HEK293T (cell line): ENCODE results near the gene TMEM183A.

Experiments
- CTCF ChIA-PET: fragments of 350-600 bp; formaldehyde crosslinking; extraction: SDS; loops from one replicate; lab custom pipeline; 2021; ENCODE audit warnings: antibody characterized with exemption, inconsistent platforms; lab: Yijun Ruan, JAX
- POLR2A ChIA-PET: fragments of 350-600 bp; formaldehyde crosslinking; extraction: SDS; loops from one replicate; lab custom pipeline; 2020; ENCODE audit warnings: antibody characterized with exemption, inconsistent platforms; lab: Yijun Ruan, JAX
- DNase-seq: peaks from one replicate; pipeline ENCODE4 v3.0.0; 2012; ENCODE audit warnings: mixed read lengths; ENCODE audit errors: extremely low spot score
- ARNT ChIP-seq: fragments of 450-650 bp; IDR thresholded peaks from 2 replicates; pipeline ENCODE4 v1.6.1; 2017; ENCODE audit warnings: mild to moderate bottlenecking
- BHLHE40 ChIP-seq: fragments of 450-650 bp; IDR thresholded peaks from 2 replicates; pipeline ENCODE4 v1.6.1; 2016; ENCODE audit warnings: mild to moderate bottlenecking, moderate library complexity, borderline replicate concordance
- CTBP1 ChIP-seq: fragments of 450-650 bp; IDR thresholded peaks from 2 replicates; pipeline ENCODE4 v1.6.1; 2016; ENCODE audit warnings: borderline replicate concordance
- ELF4 ChIP-seq: fragments of 450-650 bp; IDR thresholded peaks from 2 replicates; pipeline ENCODE4 v1.6.1; 2017; ENCODE audit warnings: antibody characterized with exemption
- FOXA1 ChIP-seq: fragments of 450-650 bp; IDR thresholded peaks from 2 replicates; pipeline ENCODE4 v1.6.1; 2016; ENCODE audit warnings: mild to moderate bottlenecking
- FOXK2 ChIP-seq: fragments of 450-650 bp; IDR thresholded peaks from 2 replicates; pipeline ENCODE4 v1.6.1; 2016; ENCODE audit warnings: mild to moderate bottlenecking
- FOXM1 ChIP-seq: fragments of 450-650 bp; IDR thresholded peaks from 2 replicates; pipeline ENCODE4 v1.6.1; 2017; ENCODE audit warnings: mild to moderate bottlenecking, borderline replicate concordance
- HDGF ChIP-seq: fragments of 450-650 bp; IDR thresholded peaks from 2 replicates; pipeline ENCODE4 v1.6.1; 2017; ENCODE audit warnings: antibody characterized with exemption, borderline replicate concordance
- L3MBTL2 ChIP-seq: fragments of 450-650 bp; conservative IDR thresholded peaks from 2 replicates; pipeline ENCODE4 v1.6.1; 2016; ENCODE audit warnings: mild to moderate bottlenecking
- LEF1 ChIP-seq: fragments of 450-650 bp; IDR thresholded peaks from 2 replicates; pipeline ENCODE4 v1.6.1; 2017; ENCODE audit warnings: mild to moderate bottlenecking, borderline replicate concordance
- NFRKB ChIP-seq: fragments of 450-650 bp; IDR thresholded peaks from 2 replicates; pipeline ENCODE4 v1.6.1; 2016; ENCODE audit warnings: mild to moderate bottlenecking, moderate library complexity
- SP1 ChIP-seq: fragments of 450-650 bp; IDR thresholded peaks from 2 replicates; pipeline ENCODE4 v1.6.1; 2017
- SUZ12 ChIP-seq: fragments of 450-650 bp; IDR thresholded peaks from 2 replicates; pipeline ENCODE4 v1.6.1; 2016; ENCODE audit warnings: mild to moderate bottlenecking
- TARDBP ChIP-seq: fragments of 450-650 bp; IDR thresholded peaks from 2 replicates; pipeline ENCODE4 v1.6.1; 2016
- ZNF384 ChIP-seq: fragments of 450-650 bp; IDR thresholded peaks from 2 replicates; pipeline ENCODE4 v1.6.1; 2016
- TF ChIP-seq, protein P1 (sequence below): fragments of 450-650 bp; IDR thresholded peaks from 2 replicates; pipeline ENCODE4 v1.6.1; 2016

TMEM183A gene

GRCh38 chr1:203056012-203056411 lies 48.8 kb downstream of the TMEM183A start:
- ChIA-PET CTCF (interaction anchor here (1.0 to 4.3 kb wide), 3 partner anchors 9 to 16 kb away, joined by 3 to 25 read pairs (median 3); no protein-coding TSS in a partner anchor), POLR2A (no interaction called here)
- no peak for DNase-seq
- no peak for TF ChIP-seq L3MBTL2
- TF ChIP-seq BHLHE40 = no peak
- TF ChIP-seq CTBP1 = no peak
- TF ChIP-seq FOXK2 = no peak
- TF ChIP-seq NFRKB = no peak
- TF ChIP-seq ELF4 = no peak

- CTCF ChIA-PET = interaction anchor here (0.9 to 4.3 kb wide), 4 partner anchors 10 to 43 kb away, joined by 3 to 25 read pairs (median 3); no protein-coding TSS in a partner anchor
- TF ChIP-seq FOXM1 (no peak), ARNT (no peak), CTBP1 (no peak), NFRKB (no peak), ELF4 (no peak), HDGF (no peak), SP1 (no peak), FOXA1 (no peak), L3MBTL2 (no peak), LEF1 (no peak), FOXK2 (no peak), ZNF384 (no peak), BHLHE40 (no peak), TARDBP (no peak), SUZ12 (no peak)
- TF ChIP-seq, protein P1, sequence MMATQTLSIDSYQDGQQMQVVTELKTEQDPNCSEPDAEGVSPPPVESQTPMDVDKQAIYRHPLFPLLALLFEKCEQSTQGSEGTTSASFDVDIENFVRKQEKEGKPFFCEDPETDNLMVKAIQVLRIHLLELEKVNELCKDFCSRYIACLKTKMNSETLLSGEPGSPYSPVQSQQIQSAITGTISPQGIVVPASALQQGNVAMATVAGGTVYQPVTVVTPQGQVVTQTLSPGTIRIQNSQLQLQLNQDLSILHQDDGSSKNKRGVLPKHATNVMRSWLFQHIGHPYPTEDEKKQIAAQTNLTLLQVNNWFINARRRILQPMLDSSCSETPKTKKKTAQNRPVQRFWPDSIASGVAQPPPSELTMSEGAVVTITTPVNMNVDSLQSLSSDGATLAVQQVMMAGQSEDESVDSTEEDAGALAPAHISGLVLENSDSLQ = no peak
Observed at GRCh38 chr1:203056516-203056915, 49.3 kb downstream of the TMEM183A start.

DNA sequence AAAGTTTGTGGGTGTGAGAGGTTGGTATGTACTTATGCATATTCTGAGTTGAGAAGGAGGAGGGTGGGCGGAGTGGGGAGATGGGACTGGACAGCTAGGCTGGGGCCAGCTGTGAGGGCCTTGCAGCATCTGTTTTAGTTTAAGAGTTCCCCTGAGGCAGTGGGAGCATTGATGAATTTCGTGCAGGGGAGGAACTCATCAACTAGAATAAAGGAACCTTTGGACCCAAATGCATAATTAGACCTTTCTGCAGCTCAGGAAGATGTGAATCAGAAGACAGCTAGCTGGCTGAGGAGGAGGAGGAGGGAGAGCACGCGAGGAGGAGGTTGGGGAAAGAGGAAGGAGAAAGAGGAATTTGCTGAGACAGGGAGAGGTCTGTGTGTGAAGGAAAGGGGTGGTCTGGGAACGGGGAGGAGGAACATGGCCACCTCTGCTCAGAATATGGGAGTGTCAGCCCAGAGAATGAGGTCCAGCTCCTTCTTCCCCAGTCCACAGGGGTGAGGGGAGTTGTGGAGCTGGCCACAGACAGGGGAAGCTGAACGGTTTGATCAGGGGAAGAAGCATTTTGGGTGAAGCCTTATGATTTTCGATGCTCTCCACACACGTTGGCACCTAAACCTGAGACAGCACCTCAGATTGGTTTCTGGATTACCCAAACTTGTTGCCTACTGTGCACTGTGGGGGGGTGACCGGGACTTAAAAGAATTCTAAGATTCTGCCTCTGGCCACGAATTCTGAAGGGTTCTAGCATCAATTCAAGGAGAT lies 50.9 kb downstream of the TMEM183A start:
- CTCF ChIA-PET = interaction anchor here (0.7 to 1.6 kb wide), 3 partner anchors 18 to 46 kb away, joined by 3 to 4 read pairs (median 3); no protein-coding TSS in a partner anchor
- TF ChIP-seq SP1 = no peak
- no peak for TF ChIP-seq FOXA1
- TF ChIP-seq ELF4 = no peak
- TF ChIP-seq BHLHE40 = no peak
- TF ChIP-seq, protein P1 = no peak
- no peak for TF ChIP-seq HDGF
- TF ChIP-seq L3MBTL2 = no peak
- no peak for TF ChIP-seq CTBP1
- TF ChIP-seq SUZ12 = no peak
- no peak for DNase-seq
- POLR2A ChIA-PET = interaction anchor here (1.5 kb wide), 1 partner anchor 8 kb away, joined by 3 read pairs; no protein-coding TSS in a partner anchor

More at GRCh38 chr1:203056516-203056915, 49.3 kb downstream of the TMEM183A start:
- no peak for DNase-seq
- POLR2A ChIA-PET = no interaction called here

DNA sequence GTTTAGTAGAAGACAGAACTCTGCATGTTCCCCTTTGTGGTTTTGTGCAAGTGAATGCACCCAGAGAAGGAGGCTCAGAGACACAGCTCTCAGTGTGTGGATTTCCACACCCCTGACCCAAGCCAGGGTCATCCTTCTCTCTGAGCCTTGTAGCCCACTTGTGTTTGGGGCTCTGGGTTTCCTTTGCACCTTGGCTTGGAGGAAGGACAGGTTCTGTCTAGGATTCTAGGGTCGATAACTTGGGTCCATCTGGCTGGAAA lies 51.4 kb downstream of the TMEM183A start:
- POLR2A ChIA-PET = no interaction called here
- CTCF ChIA-PET = interaction anchor here (0.7 to 1.5 kb wide), 3 partner anchors 18 to 45 kb away, joined by 3 to 4 read pairs (median 3); no protein-coding TSS in a partner anchor

GRCh38 chr1:203059485-203059884 lies 52.3 kb downstream of the TMEM183A start:
- ChIA-PET CTCF (interaction anchor here (1.1 kb wide), 1 partner anchor 19 kb away, joined by 4 read pairs; no protein-coding TSS in a partner anchor), POLR2A (no interaction called here)
- DNase-seq = no peak
- no peak for TF ChIP-seq NFRKB
- no peak for TF ChIP-seq ARNT
- TF ChIP-seq HDGF = no peak
- no peak for TF ChIP-seq CTBP1
- no peak for TF ChIP-seq ELF4
- TF ChIP-seq SUZ12 = no peak
- TF ChIP-seq LEF1 = no peak
- TF ChIP-seq SP1 = no peak
- no peak for TF ChIP-seq TARDBP
- TF ChIP-seq FOXK2 = no peak
- TF ChIP-seq FOXA1 = no peak

More for the DNA sequence above, 51.4 kb downstream of the TMEM183A start:
- DNase-seq = no peak
- TF ChIP-seq, protein P1 = no peak
- no peak for TF ChIP-seq SUZ12
- no peak for TF ChIP-seq ZNF384
- TF ChIP-seq ARNT = no peak
- no peak for TF ChIP-seq LEF1
- TF ChIP-seq FOXA1 = no peak
- TF ChIP-seq TARDBP = no peak
- no peak for TF ChIP-seq BHLHE40
- no peak for TF ChIP-seq FOXM1
- TF ChIP-seq SP1 = no peak
- TF ChIP-seq NFRKB = no peak
- TF ChIP-seq CTBP1 = no peak
- TF ChIP-seq L3MBTL2 = no peak
- no peak for TF ChIP-seq ELF4
- TF ChIP-seq FOXK2 = no peak

- CTCF ChIA-PET = no interaction called here
- TF ChIP-seq SUZ12 = no peak
- TF ChIP-seq ZNF384 = no peak
- no peak for TF ChIP-seq CTBP1
- TF ChIP-seq FOXA1 = no peak
- TF ChIP-seq NFRKB = no peak
- no peak for TF ChIP-seq LEF1
- no peak for TF ChIP-seq HDGF
- TF ChIP-seq L3MBTL2 = no peak
- no peak for TF ChIP-seq FOXK2
- no peak for TF ChIP-seq BHLHE40
- TF ChIP-seq FOXM1 = no peak
- no peak for DNase-seq
- POLR2A ChIA-PET = no interaction called here
Observed at GRCh38 chr1:203060115-203060514, 52.9 kb downstream of the TMEM183A start.
